NCI-H226 (cell line): ENCODE measurements around the gene TAF1.
"Not testable (repeated sequence)": the region's sequence is repeated elsewhere in the genome, so short reads cannot be mapped to it uniquely, and the experiment has no call there.

Source experiments
- DNase-seq: peaks from one replicate; pipeline ENCODE4 v3.0.0-alpha.2; 2015

The TAF1 gene, protein sequence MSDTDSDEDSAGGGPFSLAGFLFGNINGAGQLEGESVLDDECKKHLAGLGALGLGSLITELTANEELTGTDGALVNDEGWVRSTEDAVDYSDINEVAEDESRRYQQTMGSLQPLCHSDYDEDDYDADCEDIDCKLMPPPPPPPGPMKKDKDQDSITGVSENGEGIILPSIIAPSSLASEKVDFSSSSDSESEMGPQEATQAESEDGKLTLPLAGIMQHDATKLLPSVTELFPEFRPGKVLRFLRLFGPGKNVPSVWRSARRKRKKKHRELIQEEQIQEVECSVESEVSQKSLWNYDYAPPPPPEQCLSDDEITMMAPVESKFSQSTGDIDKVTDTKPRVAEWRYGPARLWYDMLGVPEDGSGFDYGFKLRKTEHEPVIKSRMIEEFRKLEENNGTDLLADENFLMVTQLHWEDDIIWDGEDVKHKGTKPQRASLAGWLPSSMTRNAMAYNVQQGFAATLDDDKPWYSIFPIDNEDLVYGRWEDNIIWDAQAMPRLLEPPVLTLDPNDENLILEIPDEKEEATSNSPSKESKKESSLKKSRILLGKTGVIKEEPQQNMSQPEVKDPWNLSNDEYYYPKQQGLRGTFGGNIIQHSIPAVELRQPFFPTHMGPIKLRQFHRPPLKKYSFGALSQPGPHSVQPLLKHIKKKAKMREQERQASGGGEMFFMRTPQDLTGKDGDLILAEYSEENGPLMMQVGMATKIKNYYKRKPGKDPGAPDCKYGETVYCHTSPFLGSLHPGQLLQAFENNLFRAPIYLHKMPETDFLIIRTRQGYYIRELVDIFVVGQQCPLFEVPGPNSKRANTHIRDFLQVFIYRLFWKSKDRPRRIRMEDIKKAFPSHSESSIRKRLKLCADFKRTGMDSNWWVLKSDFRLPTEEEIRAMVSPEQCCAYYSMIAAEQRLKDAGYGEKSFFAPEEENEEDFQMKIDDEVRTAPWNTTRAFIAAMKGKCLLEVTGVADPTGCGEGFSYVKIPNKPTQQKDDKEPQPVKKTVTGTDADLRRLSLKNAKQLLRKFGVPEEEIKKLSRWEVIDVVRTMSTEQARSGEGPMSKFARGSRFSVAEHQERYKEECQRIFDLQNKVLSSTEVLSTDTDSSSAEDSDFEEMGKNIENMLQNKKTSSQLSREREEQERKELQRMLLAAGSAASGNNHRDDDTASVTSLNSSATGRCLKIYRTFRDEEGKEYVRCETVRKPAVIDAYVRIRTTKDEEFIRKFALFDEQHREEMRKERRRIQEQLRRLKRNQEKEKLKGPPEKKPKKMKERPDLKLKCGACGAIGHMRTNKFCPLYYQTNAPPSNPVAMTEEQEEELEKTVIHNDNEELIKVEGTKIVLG (N-terminal part only)

GRCh38 chrX:71365875-71366673, at the start of gene TAF1:
Gene TAF1 (plus strand): TSS chrX:71366357. CDS start chrX:71366375, 18 bp downstream.
- peak; percentile 93 for DNase-seq

- DNase-seq = not testable (repeated sequence)
Measured at GRCh38 chrX:71316959-71317358, 49.2 kb upstream of the TAF1 start.

DNA sequence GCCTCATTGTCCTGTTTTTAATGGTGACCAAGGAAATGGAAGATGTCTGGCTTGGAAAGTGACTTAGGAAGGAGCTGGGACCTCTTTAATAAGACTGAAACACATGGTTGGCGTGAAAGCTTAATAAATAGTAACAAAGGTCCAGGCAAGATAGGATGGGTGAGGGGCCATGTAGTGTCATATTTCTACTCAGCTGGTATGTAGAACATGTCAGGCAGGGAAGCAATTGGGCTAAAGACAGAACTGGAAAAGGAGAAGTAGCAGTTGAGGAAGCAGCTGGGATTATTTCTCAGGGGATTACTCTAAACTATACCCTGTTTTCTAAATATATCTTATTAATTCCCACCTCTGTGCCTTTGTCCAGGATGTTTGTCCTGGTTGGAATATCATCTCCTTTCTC, 46.0 kb upstream of the TAF1 start:
- DNase-seq = no peak

- DNase-seq = no peak
Measured at GRCh38 chrX:71321731-71322130, 44.4 kb upstream of the TAF1 start.

GRCh38 chrX:71324452-71324851, 41.7 kb upstream of the TAF1 start:
- not testable (repeated sequence) for DNase-seq

DNA sequence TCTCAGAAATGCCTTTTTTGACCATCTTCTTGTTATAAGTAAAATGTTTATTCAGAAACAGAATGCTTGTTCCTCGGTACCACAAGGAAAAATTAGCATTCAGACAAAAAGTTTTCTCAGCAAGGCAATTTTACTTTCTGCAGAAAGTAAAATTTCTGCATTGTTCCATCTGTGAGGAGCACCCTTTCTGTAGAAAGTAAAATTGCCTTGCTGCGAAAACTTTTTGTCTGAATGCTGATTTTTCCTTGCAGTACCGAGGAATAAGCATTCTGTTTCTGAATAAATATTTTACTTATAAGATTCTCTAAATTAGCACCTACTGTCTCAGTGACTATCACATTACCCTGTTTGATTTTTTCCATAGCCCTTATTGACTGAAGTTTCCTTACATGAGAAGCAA, 39.8 kb upstream of the TAF1 start:
- DNase-seq = no peak

GRCh38 chrX:71349151-71349665, 16.9 kb upstream of the TAF1 start:
- DNase-seq = not testable (repeated sequence)

- DNase-seq = not testable (repeated sequence)
Measured at GRCh38 chrX:71349867-71350266, 16.3 kb upstream of the TAF1 start.

DNA sequence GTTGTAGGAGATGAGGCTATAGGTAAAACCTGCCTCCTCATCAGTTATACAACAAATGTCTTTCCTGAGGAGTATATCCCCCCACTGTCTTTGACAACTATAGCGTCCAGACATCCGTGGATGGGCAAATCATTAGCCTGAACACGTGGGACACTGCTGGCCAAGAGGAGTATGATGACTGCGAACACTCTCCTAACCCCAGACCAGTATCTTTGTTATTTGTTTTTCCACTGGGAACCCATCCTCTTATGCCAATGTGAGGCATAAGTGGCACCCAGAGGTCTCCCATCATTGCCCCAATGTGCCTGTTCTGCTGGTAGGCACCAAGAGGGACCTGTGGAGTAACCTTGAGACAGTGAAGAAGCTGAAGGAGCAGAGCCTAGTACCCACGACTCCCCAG, 13.7 kb upstream of the TAF1 start:
- not testable (repeated sequence) for DNase-seq

GRCh38 chrX:71364221-71364620, 1.9 kb upstream of the TAF1 start:
- no peak for DNase-seq

- DNase-seq = no peak
Measured at GRCh38 chrX:71365356-71365874, 742 bp upstream of the TAF1 start.

GRCh38 chrX:71366674-71367256, 608 bp downstream of the TAF1 start:
- no peak for DNase-seq

GRCh38 chrX:71367396-71367795, 1.2 kb downstream of the TAF1 start:
- DNase-seq = no peak

GRCh38 chrX:71372388-71372787, 6.2 kb downstream of the TAF1 start:
- no peak for DNase-seq

GRCh38 chrX:71378732-71379131, 12.6 kb downstream of the TAF1 start:
- DNase-seq = no peak

- not testable (repeated sequence) for DNase-seq
Measured at GRCh38 chrX:71391725-71392124, 25.6 kb downstream of the TAF1 start.

- DNase-seq = no peak
Measured at GRCh38 chrX:71393919-71394318, 27.8 kb downstream of the TAF1 start.

GRCh38 chrX:71396576-71396975, 30.4 kb downstream of the TAF1 start:
- no peak for DNase-seq

DNA sequence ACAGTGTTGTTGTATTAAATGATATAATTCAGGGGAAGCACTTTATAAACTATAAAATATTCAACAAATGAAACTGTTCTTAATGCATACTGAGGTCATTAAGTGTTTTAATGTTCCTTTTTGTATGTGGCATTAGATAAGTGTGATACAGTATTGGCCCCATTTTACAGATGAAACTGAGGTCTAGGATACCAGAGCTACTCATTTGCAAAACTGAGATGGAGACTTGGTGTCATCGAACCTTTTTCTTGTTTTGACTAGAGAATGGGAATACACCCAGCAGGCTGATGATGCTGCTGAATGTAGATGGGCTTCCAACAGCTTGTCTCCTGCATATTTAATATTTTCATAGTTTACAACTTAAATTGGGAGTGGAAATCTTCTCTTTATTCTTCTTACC, 34.6 kb downstream of the TAF1 start:
- no peak for DNase-seq

GRCh38 chrX:71416260-71416659, 50.1 kb downstream of the TAF1 start:
- not testable (repeated sequence) for DNase-seq

DNA sequence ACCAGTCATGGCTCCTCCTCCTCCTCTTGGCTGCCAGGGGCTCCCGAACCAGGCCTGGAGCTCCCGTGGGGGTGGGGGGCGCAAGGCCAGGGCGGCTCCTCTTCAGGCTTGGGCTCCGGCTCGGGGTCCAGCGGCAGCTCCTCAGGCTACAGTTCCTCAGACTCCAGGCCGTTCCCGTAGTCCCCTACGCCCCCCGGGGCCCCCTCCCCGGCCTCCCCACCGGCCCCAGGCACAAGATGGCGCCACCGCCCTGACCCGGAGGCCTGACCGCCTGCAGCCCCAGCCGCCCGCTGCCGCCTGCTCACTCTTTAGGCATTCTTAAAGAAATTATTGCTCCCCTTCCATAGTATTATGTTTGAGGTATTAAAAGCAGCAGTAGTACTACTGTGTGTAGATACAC, 54.5 kb downstream of the TAF1 start:
- no peak for DNase-seq
